ENCODE measurements around the gene RAB40AL.
"Not testable (repeated sequence)": the region's sequence is repeated elsewhere in the genome, so short reads cannot be mapped to it uniquely, and the experiment has no call there.

The RAB40AL gene, protein sequence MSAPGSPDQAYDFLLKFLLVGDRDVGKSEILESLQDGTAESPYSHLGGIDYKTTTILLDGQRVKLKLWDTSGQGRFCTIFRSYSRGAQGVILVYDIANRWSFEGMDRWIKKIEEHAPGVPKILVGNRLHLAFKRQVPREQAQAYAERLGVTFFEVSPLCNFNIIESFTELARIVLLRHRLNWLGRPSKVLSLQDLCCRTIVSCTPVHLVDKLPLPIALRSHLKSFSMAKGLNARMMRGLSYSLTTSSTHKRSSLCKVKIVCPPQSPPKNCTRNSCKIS

DNA sequence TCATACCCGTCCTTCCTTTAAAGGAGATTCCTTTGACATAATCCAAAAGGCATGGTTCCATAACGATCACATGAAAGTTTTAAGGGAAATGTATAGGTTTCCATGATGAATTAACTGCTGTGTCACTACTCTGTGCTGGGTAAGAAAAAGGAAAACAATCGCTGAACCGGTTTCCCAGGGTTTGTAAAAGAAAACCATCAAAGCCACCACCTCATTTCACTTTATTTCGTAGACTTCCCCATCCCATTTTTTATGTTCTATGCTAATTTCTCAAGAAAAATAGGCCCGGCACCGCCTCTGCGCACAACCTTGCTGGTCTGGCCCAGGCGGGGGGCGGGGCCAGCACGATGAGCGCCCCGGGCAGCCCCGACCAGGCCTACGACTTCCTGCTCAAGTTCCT, at the start of gene RAB40AL:
RAB40AL (plus strand) TSS at position 301 of the 400 bp plus-strand sequence; CDS start at position 348, 47 bp downstream.
- DNase-seq: not testable (repeated sequence)

- DNase-seq: no peak
Observed at GRCh38 chrX:102887687-102888086, 49.4 kb upstream of the RAB40AL start.

DNA sequence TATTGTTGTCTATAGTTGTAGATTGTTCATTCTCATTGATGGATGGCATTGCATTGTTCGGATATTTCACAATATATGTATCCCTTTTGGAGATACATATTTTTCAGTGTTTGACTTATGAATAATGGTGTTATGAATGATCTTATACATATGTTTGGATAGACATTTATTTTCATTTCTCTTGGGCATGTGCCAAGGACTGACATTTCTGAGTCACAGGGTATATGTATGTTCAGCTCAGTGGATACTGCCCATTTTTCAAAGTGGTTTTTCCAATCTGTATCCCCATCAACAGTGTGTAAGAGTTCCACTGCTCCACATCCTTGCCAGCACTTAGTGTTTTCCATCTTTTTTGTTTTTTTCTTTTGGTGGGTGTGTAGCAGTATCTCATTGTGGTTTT, 45.0 kb upstream of the RAB40AL start:
- no peak for DNase-seq

DNA sequence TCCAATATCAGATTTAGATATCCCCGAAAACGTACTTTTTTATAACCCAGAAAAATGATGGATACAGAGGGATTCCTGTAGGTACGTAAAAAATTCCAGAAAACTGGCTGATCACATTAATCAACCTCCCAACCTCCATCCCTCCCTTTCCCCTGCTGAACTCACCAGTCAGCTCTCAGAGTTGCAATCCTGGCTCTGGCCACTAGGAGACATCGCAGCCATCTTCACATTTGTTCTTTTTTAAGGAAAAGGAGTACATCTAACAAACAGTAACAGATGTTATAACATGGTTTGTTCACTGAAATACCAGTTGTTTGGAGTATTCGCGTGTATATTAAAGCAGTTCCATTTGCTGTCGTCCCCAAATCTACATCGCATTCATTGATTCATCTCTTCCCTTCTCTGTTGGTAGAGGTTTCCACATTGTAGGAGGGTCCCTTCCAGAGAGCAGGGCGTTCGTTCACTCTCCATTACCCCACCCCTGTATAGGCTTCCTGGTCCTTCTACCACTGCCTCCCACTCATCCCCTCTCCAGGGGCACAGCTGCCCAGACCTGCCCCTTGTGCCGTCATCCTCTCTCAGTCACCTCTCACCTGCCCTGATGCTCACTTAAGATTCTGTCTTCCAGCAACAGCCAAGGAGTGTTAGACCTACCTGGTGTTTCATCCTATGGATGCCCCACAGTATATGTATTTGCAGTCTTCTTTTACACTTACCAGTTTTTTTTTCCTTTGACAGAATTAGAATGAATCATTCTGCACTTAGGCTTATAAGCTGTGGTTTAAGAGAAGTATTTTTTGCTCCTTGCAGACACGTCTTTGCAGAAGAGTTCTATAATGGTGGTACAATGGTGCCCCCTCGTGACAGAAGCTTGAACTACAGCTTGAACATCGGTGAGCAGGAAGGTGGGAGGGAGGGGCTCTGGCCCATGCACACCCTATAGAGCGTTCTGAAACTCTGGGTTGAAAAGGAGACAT, 36.8 kb upstream of the RAB40AL start:
- peak; percentile 64 for DNase-seq

- no peak for DNase-seq
Observed at GRCh38 chrX:102902355-102902754, 34.7 kb upstream of the RAB40AL start.

GRCh38 chrX:102930990-102931756, 5.9 kb upstream of the RAB40AL start:
- no peak for DNase-seq

DNA sequence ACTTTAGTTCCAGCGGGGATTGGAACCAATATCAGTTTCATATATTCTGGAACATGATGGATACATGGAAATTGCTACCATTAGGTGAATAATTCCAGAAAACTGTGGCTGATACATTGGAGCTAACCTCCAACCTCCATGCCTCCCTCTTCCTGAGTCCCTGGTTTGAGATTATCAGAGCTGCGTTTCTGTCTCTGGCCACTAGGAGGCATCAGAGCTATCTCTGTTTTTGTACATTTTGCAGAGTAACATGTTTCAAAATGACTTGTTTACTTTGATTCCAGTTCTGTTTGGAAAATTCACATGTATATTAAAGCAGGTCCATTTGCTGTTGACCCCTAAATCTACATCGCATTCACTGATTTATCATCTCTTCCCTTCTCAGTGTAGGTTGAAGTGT, 2.4 kb upstream of the RAB40AL start:
- peak; percentile 10 for DNase-seq

- DNase-seq: peak; percentile 36
Observed at GRCh38 chrX:102950908-102951866, 14.1 kb downstream of the RAB40AL start.

DNA sequence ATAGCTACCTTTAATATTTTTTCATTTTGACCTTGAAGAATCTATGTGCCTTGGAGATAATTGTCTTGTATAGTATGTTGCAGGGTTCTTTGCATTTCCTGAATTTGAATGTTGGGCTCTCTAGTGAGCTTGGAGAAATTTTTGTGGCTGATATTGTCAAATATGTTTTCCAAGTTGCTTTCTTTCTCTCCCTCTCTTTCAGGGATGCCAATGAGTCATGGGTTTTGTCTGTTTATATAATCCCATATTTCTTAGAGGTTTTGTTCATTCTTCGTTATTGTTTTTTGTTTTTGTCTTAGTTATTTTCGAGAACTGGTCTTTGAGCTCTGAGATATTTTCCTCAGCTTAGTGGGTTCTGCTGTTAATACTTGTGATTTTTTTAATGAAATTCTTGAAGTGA, 20.7 kb downstream of the RAB40AL start:
- no peak for DNase-seq

DNA sequence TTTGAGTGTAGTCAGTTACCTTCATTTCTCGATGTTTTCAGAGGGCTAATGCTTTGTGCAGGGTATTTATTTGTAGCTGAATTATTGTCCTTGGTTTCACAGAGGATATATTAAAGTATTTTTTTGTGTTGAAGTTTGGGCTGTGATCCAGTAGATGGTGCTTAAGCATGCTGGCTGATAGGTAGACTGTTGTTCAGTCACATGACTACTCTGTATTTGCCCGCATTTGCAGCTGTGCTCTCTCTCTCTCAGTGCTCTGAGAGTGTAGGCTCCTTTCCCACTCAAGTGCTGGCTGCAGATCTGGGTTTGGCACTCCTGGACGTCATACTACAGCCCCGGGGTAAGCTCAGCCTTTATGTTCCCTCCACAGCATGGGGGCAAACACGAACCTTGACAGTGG, 21.7 kb downstream of the RAB40AL start:
- DNase-seq: peak; percentile 74

DNA sequence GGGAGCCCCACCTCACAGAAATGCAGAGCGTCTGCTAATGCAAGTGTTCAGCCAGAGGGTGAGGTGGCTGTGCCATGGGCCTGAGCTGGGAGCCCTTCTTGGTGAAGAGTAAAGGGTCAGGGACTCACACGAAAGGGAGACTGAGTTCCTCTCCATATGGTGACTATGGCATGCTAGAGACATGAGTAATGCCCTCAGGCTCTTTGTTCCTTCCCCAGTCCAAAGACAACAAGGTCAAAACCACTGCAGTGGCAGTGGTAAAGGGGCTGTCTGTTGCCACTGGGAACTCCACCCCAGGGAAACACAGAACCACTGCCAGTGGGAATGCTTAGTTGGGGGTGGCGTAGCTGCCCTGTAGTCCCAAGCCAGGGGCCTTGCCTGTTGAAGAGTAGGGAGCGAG, 22.4 kb downstream of the RAB40AL start:
- DNase-seq: peak; percentile 19

- DNase-seq: no peak
Observed at GRCh38 chrX:102963955-102964354, 26.9 kb downstream of the RAB40AL start.

GRCh38 chrX:102964940-102965339, 27.9 kb downstream of the RAB40AL start:
- DNase-seq: no peak

- DNase-seq: no peak
Observed at GRCh38 chrX:102966701-102967100, 29.6 kb downstream of the RAB40AL start.

- no peak for DNase-seq
Observed at GRCh38 chrX:102968216-102968615, 31.1 kb downstream of the RAB40AL start.

- DNase-seq: not testable (repeated sequence)
Observed at GRCh38 chrX:102971536-102971935, 34.5 kb downstream of the RAB40AL start.

- DNase-seq: no peak
Observed at GRCh38 chrX:102975016-102975415, 37.9 kb downstream of the RAB40AL start.

DNA sequence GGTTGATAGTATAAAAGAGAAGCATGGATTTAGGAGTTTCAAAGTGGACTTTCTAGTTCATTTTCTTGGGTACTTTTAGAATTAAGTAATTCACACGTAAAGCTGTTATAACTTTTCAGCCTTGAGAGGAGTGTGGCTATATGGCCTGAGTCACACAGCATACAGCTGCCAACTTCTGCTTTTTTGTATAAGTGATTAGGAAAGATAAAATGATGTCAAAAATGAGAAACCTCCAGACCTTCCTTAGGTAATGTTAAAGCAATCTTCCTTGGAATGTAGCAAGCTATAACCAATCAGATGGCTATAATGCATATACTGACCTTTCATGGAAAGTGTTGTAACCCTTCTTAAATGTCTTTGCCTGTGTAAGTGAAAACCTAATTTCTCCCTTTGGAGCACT, 39.2 kb downstream of the RAB40AL start:
- DNase-seq: peak; percentile 86

GRCh38 chrX:102976793-102977495, 39.9 kb downstream of the RAB40AL start:
- DNase-seq: peak; percentile 76

DNA sequence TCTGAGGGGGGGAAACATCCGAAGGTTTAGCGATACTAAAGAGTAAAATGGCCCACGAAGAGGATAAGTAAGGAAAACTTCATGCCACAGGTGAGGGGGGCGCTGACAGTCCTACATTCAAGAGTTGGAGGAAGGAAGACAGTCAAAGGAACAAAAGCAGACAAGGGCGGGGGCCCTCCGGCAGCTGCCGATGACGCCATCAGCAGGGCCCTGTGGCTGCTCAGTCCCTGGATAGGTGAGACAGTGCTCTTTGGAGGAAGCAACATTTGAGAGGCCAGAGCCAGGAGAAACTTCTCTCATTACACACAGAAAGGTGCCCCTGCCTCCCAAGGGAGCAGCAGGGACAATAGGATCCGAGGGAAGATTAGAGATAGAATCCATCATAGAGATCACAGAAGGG, 41.5 kb downstream of the RAB40AL start:
- no peak for DNase-seq

- no peak for DNase-seq
Observed at GRCh38 chrX:102979536-102979935, 42.5 kb downstream of the RAB40AL start.
